ENCODE data around the gene MYO1C. TPM values are rescaled to one million over a fixed set of nuclear protein-coding genes. Genes with fewer than 3 reads are reported as not detected.
A peak's percentile ranks its signal among the peaks of the same experiment; 100 is the strongest.

The MYO1C gene
- total and polyA plus RNA-seq, 9 of the 15 experiments (the other 6 are each of a cell fraction or from before 2014, with no cell fraction given): 0.46 to 32.5 (median 11.6) TPM

DNA sequence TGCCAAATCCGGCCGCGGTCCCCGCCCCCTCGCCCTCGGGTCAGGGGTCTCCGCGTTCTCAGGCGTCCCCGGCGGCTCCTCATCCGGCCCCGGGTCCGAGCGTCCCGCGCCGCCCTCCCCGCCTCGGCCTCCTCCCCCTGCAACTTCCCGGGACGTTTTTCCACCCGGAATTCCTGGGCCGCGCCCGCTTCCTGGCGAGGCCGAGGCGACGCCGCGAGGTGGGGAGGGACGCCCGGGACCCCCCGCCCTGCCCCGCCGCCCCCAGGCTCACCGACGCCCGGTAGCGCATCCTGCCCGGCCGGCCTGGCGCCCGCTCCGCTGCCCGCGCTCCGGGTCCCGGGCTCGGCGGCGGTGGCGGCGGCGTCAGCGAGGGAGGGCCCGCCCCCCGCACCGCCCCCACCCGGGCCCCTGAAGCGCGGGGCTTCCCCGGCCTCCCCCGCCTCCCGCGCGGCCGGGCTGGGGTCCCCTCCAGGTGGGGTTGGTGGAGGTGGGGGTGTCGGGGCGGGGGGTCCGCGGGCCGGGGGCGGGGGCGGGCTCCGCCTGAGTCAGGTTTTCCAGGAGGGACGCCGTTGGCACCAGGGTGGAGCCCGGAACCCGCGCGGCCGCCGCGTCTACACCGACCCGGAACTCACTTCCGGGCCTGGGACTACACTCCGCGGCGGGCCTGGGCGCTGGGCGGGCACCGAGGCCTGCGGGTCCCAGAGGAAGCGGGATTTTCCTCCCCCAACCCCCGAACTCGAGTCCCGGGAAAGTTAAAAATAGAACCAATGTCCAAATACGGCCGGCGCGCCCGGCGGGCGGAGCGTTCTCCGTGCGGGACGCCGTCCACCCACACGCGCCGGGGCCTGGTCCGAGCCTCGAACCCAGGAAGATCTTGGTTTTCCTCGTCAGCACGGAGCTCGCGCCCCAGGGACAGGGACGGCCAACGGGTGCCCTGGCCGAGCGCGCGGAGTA is 6.8 kb downstream of the MYO1C start (continued):
- TF ChIP-seq TOE1 (IDR thresholded peaks at IDR 0.05; ENCODE audit: borderline replicate concordance) (no peak), TOE1 (CRISPR knock-in tag; IDR thresholded peaks at IDR 0.05; ENCODE audit: borderline replicate concordance, low read depth) (no peak), RBM22 (IDR thresholded peaks at IDR 0.05; ENCODE audit: low read depth, low read length, poor library complexity, severe bottlenecking) (no peak), TEAD4 (IDR thresholded peaks at IDR 0.05; ENCODE audit: low read length) (no peak), TEAD4 (CRISPR knock-in tag; IDR thresholded peaks at IDR 0.05; ENCODE audit: borderline replicate concordance) (no peak), MTA3 (IDR thresholded peaks at IDR 0.05; ENCODE audit: borderline replicate concordance) (0 out of 2 replicates have a peak, but pooled peaks have one; percentile 36), ZNF197 (CRISPR knock-in tag; IDR thresholded peaks at IDR 0.05; ENCODE audit: low read depth) (no peak), DIDO1 (tag; IDR thresholded peaks at IDR 0.05; ENCODE audit: low read depth) (no peak), SUPT5H (IDR thresholded peaks at IDR 0.05) (0 out of 2 replicates have a peak, but pooled peaks have one; percentile 17), ELF2 (CRISPR knock-in tag; IDR thresholded peaks at IDR 0.05) (0 out of 2 replicates have a peak, but pooled peaks have one; percentile 24), E2F5 (CRISPR knock-in tag; IDR thresholded peaks at IDR 0.05) (no peak), POLR3A (IDR thresholded peaks at IDR 0.05; ENCODE audit: borderline replicate concordance, extremely low read depth, insufficient read depth, insufficient read length) (no peak)
- TF ChIP-seq, protein P1, sequence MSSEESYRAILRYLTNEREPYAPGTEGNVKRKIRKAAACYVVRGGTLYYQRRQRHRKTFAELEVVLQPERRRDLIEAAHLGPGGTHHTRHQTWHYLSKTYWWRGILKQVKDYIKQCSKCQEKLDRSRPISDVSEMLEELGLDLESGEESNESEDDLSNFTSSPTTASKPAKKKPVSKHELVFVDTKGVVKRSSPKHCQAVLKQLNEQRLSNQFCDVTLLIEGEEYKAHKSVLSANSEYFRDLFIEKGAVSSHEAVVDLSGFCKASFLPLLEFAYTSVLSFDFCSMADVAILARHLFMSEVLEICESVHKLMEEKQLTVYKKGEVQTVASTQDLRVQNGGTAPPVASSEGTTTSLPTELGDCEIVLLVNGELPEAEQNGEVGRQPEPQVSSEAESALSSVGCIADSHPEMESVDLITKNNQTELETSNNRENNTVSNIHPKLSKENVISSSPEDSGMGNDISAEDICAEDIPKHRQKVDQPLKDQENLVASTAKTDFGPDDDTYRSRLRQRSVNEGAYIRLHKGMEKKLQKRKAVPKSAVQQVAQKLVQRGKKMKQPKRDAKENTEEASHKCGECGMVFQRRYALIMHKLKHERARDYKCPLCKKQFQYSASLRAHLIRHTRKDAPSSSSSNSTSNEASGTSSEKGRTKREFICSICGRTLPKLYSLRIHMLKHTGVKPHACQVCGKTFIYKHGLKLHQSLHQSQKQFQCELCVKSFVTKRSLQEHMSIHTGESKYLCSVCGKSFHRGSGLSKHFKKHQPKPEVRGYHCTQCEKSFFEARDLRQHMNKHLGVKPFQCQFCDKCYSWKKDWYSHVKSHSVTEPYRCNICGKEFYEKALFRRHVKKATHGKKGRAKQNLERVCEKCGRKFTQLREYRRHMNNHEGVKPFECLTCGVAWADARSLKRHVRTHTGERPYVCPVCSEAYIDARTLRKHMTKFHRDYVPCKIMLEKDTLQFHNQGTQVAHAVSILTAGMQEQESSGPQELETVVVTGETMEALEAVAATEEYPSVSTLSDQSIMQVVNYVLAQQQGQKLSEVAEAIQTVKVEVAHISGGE (CRISPR knock-in tag; IDR thresholded peaks at IDR 0.05): peak in 1 of 3 experiments; percentile 43; a peak in 1 of 6 replicates
